HG03139 (cell line): ENCODE data around the gene SLAMF7.
"Not testable (repeated sequence)": the region's sequence is repeated elsewhere in the genome, so short reads cannot be mapped to it uniquely, and the experiment has no call there.

Source experiments
- ATAC-seq: cut with Tn5 transposase; IDR thresholded peaks from one replicate; pipeline ENCODE4 v1.9.1; 2021; ENCODE audit not compliant: unreplicated experiment

Gene SLAMF7

GRCh38 chr1:160720356-160721085 is 18.5 kb upstream of the SLAMF7 start:
- ATAC-seq = no peak

GRCh38 chr1:160721473-160721872 is 17.6 kb upstream of the SLAMF7 start:
- ATAC-seq = no peak

- no peak for ATAC-seq
Observed at GRCh38 chr1:160722726-160723125, 16.3 kb upstream of the SLAMF7 start.

GRCh38 chr1:160723332-160723731 is 15.7 kb upstream of the SLAMF7 start:
- ATAC-seq = no peak

- no peak for ATAC-seq
Observed at GRCh38 chr1:160724465-160725242, 14.4 kb upstream of the SLAMF7 start.

- ATAC-seq = no peak
Observed at GRCh38 chr1:160726114-160726497, 12.9 kb upstream of the SLAMF7 start.

- peak; percentile 58 for ATAC-seq
Observed at GRCh38 chr1:160726498-160727315, 12.3 kb upstream of the SLAMF7 start.

- ATAC-seq = no peak
Observed at GRCh38 chr1:160727316-160727640, 11.8 kb upstream of the SLAMF7 start.

GRCh38 chr1:160731564-160731963 is 7.5 kb upstream of the SLAMF7 start:
- ATAC-seq = not testable (repeated sequence)

- ATAC-seq = no peak
Observed at GRCh38 chr1:160731990-160732389, 7.1 kb upstream of the SLAMF7 start.

GRCh38 chr1:160733898-160734297 is 5.1 kb upstream of the SLAMF7 start:
- ATAC-seq = no peak

GRCh38 chr1:160734301-160734700 is 4.7 kb upstream of the SLAMF7 start:
- no peak for ATAC-seq

GRCh38 chr1:160738271-160738670 is 776 bp upstream of the SLAMF7 start:
- ATAC-seq = no peak

- ATAC-seq = no peak
Observed at GRCh38 chr1:160740133-160740688, 1.2 kb downstream of the SLAMF7 start.

GRCh38 chr1:160741092-160741501 is 2.0 kb downstream of the SLAMF7 start:
- no peak for ATAC-seq

- no peak for ATAC-seq
Observed at GRCh38 chr1:160741612-160742348, 2.7 kb downstream of the SLAMF7 start.

- no peak for ATAC-seq
Observed at GRCh38 chr1:160742428-160743127, 3.5 kb downstream of the SLAMF7 start.

- ATAC-seq = no peak
Observed at GRCh38 chr1:160743266-160743665, 4.2 kb downstream of the SLAMF7 start.

GRCh38 chr1:160744199-160744851 is 5.3 kb downstream of the SLAMF7 start:
- ATAC-seq = no peak
